Stimulated activated CD8-positive, alpha-beta memory T cell treated with anti-CD3 and anti-CD28 coated beads, Interleukin-7, amount 100 ng/mL, for 1 hour (primary cell): ENCODE measurements around the gene NUP160.
A peak's percentile ranks its signal among the peaks of the same experiment; 100 is the strongest.
"Not testable (repeated sequence)": the region's sequence is repeated elsewhere in the genome, so short reads cannot be mapped to it uniquely, and the experiment has no call there.

Experiments
- DNase-seq, 2 donors: peaks; one replicate each; pipeline ENCODE4 v3.0.0-alpha.2; 2020; ENCODE audit warnings: low read depth in 2 of 2

The NUP160 gene

DNA sequence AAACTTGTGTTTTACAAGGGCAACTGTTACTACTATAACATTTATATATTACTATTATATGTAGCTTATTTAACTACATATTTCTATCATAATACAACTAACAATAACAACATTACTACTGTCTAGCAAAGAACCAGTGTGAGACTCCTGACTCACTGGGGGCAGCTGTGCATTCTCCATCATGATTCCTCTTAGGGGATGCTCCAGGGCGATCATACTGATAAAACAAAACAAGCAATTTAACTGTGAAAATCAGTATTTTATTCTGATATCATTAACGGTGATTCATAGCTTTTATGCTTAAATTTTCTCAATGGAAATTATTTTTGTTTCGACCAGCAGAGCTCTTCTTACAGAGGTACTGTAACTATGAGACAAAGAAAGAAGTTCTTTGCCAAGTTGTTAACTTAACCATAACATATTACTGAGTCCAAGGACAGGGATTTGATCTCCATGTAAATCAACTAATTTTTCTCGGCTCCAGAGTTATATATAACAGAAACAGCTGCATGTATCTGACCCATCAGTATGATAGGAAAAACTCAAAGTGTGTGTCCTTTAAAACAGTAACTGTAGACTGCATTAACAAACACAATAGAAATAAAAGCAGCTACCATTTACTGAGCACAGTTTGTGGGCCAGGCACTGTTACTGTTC, 56.2 kb downstream of the NUP160 start:
- no peak for DNase-seq

DNA sequence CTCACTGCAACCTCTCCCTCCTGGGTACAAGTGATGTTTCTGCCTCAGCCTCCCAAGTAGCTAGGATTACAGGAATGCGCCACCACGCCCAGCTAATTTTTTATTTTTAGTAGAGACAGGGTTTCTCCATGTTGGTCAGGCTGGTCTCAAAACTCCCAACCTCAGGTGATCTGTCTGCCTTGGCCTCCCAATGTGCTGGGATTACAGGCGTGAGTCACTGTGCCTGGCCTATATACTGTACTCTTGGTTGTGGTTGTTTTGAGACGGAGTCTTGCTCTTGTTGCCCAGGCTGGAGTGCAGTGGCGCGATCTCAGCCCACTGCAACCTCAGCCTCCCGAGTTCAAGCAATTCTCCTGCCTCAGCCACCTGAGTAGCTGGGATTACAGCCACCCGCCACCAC, 58.1 kb downstream of the NUP160 start:
- DNase-seq = not testable (repeated sequence)

DNA sequence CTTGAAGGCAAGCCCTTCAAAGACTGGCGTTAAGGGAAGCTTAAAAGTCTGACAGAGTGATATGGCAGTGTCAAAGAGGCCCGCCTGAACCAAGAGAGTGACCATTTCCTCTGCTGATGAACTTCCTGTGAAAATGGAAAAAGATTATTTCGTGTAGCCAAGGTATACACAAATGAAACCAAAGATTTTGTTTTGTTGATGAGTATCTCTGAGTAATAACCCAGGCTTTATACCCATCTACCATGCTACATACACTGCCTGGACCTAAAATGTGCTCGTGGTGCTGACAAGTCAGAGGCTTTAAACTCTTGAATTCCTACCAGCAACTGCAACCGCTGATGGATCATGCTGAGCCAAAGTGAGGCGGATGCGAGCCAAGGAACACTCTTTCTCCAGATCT, 60.0 kb downstream of the NUP160 start:
- no peak for DNase-seq

DNA sequence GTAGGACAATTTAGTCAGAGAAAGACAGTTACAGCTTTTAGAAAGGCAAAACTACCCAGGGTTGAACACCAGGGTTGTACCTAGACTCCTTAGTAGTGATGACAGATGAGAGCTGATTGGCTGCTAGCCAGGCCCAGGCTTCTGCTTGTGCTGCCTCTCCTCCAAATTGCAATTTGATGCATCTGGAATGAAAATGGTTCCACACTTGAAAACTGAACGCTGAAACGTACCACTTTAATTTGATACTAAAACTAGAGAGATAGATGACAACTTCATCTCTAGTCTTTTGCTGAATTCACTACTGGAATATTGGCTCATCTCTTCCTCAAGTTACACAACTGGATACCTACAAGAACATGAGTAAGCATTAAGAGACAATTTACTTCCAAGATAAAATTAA, 61.8 kb downstream of the NUP160 start:
- DNase-seq = no peak

DNA sequence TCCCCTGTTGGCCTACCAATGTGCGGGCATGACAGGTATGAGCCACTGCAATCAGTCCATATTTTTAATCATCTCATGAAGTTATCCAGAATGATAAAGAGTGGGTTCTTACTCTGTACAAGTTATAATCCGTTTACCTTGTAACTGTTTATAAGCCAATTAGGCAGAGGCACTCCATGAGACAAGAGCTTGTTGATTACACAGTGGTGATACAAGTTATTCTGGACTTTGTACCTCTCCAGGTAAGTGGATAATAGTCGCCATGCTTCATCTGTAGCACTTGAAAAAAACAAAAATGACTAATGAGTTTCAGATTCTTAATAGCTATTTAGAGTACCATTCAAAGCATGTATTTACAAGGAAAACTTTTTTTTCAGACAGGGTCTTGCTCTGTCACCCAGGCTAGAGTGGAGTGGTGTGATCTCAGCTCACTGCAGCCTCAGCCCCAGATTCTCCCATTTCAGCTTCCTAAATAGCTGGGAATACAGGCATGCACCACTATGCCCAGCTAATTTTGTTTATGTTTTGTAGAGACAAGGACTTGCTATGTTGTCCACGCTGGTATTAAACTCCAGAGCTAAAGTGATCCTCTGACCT, 63.3 kb downstream of the NUP160 start:
- no peak for DNase-seq

DNA sequence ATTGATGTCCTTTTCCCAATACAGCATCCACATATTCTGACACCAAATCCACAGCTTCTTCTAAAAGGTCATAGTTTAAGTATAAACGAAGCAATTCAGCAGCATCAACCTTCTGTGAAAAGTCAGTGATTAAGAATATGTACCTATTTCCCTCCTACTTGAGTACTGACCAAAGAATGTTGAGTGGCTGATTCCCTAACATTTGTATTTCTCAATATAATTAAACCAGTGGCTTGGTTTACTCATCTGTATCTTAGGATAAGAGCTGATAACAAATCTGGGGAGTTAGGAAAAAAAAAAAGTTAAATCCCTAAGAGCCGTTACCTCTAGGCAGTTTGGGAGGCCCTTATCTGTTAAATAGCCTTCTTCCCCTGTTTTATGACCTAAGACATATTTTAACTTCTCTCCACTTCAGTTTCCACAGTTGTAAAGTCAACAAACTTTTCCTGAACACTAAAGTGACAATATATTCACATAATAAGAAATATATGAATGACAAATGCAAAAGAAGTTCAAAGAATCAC, 65.0 kb downstream of the NUP160 start:
- no peak for DNase-seq

DNA sequence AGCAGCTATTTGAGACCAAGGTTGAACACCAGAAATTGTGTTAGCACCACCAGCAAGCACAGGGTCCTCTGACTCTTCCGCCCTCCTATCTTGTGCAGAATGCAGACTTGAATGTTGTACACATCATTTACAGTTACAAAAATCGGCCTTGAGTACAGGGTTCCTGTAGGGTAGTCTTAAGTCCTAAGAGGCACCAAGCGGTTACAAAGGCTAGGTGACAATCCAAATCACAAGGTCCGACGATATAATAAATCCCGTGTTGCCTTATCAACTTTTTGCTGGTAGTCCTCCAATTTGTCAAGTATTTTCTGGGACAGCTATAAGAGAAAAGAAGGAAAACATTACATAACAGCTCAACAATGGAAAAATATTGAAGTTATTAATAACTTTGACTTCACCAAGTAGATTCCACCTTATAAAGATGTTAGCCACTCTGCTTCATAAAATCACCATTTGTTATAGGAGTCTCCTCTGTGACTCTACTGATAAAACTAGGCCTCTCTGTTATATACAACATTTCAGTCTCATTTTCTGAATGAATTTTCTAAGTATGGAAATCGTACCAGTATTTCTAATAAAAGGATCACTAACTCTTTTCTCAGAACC, 69.2 kb downstream of the NUP160 start:
- DNase-seq = no peak

DNA sequence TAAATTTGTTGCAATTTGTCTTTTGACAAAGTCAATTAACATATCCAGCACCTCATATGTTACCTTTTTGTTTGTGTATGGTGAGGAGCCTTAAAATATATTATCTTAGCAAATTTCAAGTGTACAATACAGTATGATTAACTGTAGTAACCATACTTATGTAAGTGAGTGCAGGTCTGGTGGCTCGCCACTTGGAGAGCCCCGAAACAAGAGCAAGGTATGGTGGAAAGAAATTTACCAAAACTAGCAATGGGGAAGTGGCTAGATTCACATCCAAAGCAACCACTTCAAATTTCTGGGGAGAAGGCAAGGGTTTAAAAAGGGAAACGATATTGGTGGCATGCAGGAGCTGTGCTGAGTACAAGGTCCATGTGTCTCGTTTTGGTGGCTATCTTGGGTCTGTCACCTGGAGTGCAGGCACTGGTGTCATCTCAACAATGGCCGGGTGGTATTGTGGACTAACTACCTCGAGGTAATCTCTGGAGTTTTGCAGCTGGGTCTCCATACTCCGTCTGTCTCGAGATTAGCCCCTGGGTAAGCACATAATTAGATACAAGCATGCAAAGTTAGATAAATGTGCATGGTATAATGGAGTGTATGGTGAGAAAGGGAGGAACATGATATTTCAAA, 72.8 kb downstream of the NUP160 start:
- DNase-seq = no peak

DNA sequence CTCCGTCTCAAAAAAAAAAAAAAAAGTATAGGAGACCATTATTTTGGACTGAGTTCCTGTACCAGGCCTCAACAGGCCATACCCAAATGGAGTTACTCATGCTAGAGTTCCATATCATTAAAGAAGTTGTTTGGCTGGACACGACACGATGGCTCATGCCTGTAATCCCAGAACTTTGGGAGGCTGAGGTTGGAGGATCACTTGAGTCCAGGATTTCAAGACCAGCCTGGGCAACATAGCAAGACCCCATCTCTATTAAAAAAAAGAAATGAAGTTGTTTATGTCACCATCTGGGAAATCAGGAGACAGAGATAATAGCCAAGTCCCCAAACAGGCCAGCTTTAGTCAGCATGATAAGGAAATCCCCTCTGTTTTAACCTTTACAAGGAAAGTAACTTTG, 74.3 kb downstream of the NUP160 start:
- no peak for DNase-seq

DNA sequence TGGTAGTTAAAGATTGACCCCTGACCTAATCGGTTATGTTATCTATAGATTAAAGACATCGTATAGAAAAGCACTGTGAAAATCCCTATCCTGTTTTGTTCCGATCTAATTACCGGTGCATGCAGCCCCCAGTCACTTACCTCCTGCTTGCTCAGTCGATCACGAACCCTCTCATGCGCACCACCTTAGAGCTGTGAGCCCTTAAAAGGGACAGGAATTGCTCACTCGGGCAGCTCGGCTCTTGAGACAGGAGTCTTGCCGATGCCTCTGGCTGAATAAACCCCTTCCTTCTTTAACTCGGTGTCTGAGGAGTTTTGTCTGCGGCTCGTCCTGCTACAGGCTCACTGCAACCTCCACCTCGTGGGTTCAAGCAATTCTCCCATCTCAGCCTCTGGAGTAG, 78.6 kb downstream of the NUP160 start:
- not testable (repeated sequence) for DNase-seq

DNA sequence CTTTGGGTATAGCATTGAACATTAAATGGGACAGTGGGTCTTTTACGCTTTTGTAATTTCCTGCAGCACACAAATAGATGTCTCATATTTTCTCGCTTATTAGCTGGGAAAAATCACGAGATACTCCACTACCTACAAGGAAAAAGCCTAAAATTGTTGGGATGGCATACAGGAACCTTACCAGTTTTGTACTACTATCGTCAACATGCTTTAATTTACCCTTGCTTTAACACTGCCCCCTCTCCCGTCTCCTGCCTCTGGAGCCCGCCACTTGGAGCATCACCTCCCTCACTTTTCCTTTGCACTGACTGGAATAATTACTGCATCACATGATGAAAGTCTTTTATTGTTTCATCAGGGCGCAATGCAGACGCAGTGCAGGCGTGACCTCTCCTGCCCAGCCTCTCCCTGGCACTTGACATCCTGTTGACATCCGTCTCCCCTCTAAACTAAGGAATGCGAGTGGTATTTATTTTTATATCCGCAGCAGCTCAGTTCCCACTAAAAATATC, 80.0 kb downstream of the NUP160 start:
- DNase-seq = no peak

DNA sequence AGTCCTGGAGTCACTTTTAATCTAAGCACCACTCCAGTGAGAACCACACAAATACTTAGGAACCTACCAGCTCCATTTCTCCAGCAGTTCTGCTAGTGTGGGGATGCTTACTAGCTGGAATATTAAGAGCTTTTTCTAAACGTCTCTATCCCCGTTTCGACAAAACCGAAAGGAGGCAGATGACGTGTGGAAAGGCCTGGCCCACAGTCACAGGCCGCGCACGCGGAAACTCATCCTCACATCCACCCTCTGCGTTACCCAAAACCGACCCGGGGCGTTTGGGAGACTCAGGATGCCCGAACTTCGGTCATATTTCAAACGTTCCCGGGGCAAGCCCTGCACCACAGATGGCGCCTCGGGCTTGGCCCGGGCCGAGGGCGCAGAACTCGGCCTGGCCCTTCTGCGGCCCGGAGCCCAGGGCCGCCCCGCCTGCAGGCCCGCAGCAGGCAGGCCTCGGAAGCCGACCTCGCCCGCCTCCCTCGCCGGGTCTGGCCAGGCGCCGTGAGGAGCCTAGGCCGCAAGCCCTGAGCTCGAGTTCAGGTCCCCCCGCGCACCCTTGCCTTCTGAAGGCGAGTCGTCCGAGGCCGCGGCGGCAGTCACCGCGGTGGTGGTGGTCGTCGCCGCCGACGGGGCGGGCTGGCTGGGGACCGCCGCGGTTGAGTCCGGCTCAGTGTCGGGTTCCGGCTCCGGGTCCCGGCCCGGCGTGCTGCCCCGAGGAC, 81.5 kb downstream of the NUP160 start:
- DNase-seq = peak; percentile 38 to 45

DNA sequence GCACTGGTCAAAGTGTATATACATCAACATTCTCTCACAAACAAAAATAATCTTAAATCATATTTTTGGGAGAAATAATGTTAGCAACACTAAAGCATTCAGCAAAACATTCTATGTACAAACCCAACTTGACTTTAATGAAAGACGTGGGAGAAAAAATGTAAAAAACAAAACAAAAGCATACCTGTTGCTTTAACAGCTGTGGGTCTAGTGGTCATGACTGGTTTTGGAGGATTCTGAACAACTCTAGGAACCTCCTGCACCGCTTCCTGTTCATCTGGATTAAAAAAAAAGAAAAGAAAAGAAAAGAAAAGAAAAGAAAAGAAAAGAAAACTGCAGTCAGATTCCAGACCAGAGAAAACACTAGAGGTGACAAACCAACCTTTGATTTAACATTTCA, 83.1 kb downstream of the NUP160 start:
- DNase-seq = no peak

DNA sequence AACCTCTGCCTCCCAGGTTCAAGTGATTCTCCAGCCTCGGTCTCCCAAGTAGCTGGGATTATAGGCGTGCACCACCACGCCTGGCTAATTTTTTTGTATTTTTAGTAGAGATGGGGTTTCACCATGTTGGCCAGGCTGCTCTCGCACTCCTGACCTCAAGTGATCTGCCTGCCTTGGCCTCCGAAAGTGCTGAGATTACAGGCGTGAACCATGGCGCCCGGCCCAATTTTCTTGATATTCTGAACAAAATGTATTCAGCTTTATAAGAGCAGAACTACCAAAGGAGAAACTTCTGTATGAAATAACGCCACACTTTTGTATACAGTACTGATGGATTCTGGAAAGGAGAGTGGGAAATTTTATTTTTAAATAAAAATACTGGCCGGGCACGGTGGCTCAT, 88.9 kb downstream of the NUP160 start:
- not testable (repeated sequence) for DNase-seq

DNA sequence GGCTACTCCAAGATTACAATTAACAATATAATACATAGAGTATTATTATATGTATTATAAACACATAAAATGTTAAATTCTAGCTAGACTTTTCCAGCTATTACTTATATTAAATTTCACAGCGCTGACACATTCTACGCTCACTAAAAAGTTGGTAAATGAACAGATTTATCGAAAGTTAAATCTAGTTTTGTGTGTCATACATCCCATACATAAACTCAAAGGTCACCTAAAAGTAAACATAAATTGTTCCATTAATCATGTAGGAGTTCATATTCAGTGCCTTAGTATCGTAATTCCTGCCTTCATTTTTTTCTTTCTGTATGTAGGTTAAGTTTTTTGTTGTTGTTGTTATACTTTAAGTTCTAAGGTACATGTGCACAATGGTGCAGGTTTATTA, 91.9 kb downstream of the NUP160 start:
- DNase-seq = no peak

DNA sequence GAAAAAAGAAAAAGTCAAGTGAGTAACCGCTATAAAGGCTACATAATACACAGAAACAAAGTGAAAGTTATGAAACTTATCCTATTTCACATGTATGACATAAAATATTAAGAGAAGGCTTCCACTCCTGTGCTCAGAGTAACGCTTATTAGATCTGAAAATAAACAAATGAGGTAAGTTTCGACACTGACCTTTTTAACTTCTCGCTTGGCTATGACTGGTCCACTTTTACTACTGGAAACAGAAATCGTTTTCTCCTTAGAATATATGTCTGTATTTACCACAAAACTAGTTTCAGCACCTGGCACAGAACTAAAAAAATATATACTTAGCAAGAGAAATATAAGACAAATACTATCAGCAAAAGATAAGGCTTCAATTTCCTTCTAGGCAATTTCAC, 97.4 kb downstream of the NUP160 start:
- DNase-seq = no peak

DNA sequence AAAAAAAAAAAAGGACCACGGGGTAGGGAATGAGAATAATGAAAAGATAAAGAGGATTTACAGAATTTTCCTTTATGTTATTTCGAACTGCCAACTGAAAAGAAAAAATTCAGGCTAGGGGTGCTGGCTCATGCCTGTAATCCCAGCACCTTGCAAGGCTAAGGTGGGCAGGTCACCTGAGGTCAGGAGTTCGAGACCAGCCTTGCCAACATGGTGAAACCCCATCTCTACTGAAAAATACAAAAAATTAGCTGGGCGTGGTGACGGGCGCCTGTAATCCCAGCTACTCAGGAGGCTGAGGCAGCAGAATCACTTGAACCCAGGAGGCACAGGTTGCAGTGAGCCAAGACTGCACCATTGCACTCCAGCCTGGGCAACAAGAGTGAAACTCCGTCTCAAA, 105.7 kb downstream of the NUP160 start:
- not testable (repeated sequence) for DNase-seq

DNA sequence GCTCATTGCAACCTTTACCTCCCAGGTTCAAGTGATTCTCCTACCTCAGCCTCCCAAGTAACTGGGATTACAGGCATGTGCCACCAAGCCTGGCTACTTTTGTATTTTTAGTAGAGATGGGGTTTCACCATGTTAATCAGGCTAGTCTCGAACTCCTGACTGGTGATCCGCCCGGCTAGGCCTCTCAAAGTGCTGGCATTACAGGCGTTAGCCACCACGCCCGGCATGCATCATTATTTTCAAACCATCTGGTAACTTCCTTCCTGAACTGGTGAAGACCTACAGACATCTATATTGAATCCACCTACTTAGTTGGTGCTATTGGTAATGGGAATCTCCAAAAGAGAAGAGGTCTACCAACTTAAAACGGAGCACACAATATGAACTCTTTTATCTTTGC, 110.3 kb downstream of the NUP160 start:
- DNase-seq = not testable (repeated sequence)

DNA sequence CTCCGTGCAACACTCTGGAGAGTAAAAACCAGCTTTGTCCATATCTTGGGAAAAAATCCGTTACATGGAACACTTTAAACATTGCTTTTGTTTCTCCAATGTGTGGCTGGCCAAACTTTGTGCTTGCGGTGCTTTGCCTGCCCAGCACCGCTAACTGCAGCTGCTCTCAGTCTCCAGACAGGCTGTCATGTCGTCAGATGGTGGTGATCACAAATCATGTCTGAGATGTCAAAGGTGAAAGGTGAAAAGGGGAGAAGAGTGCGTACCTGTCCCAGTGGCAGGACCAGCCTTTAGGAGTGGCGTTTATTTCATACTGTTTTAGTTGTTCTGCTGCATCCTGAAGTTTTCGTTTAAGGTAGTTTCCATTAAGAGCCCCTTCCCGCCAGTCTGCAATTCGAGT, 115.9 kb downstream of the NUP160 start:
- DNase-seq = no peak

DNA sequence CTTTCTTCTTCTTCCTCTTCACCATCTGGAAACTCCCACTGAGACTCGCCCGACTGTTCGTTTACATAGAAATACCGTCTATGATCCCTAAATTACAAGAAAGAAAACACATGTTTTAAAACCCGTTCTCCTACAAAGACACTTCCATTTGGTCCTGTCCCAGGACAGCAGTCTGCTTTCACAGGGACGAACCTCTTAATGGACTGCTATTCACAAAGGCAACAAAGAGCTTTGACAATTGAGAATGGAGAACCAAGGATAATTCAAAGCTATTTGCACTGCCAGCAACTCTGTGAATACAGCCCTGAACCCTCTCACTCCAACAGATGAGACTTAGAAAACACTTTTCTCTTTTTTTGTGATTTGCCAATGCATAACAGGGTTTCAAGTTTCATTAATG, 116.7 kb downstream of the NUP160 start:
- DNase-seq = no peak
